Natural killer cell (primary cell): Measurements from ENCODE around the gene SMARCA2. TPM values are rescaled to one million over a fixed set of nuclear protein-coding genes. Genes with fewer than 3 reads are reported as not detected.

ENCODE experiments used
- ATAC-seq, 3 donors: fragments of 150-1000 bp in 2 of 3; fragments of 200-7000 bp in 1 of 3; cut with Tn5 transposase; 1 replicate in 1 of 3; 2 replicates in 2 of 3; pipeline ENCODE4 v1.10.0; 2021; ENCODE audit warnings: mild to moderate bottlenecking in 2 of 3, moderate library complexity in 2 of 3
- DNase-seq, 2 donors: peaks; one replicate each; pipeline versions ENCODE4 v3.0.0 to v3.0.0-alpha.2; 2013 to 2021; ENCODE audit warnings: mixed read lengths in 1 of 2
- H3K27ac ChIP-seq: one replicate; pipeline ENCODE4 v1.5.1; 2013; ENCODE audit warnings: mild to moderate bottlenecking, low read length
- H3K27me3 ChIP-seq: one replicate; pipeline ENCODE4 v1.6.1; 2013; ENCODE audit warnings: low read length; ENCODE audit not compliant: control insufficient read depth, insufficient read depth
- H3K36me3 ChIP-seq: one replicate; pipeline ENCODE4 v1.6.1; 2013; ENCODE audit warnings: low read length; ENCODE audit not compliant: control insufficient read depth, insufficient read depth
- H3K4me1 ChIP-seq: one replicate; pipeline ENCODE4 v1.6.1; 2013; ENCODE audit warnings: low read length; ENCODE audit not compliant: control insufficient read depth, insufficient read depth
- H3K4me3 ChIP-seq: one replicate; pipeline ENCODE4 v1.5.1; 2013; ENCODE audit warnings: low read length
- H3K9me3 ChIP-seq: one replicate; pipeline ENCODE4 v1.6.1; 2013; ENCODE audit warnings: low read length; ENCODE audit not compliant: control insufficient read depth, insufficient read depth
- H3K27ac Mint-ChIP-seq, 2 donors: one replicate each; pipeline ENCODE4 v1.8.0; 2022; ENCODE audit warnings: mild to moderate bottlenecking in 2 of 2, mixed read lengths in 2 of 2, moderate library complexity in 1 of 2
- H3K27me3 Mint-ChIP-seq, 2 donors: one replicate each; pipeline ENCODE4 v1.8.0; 2022; ENCODE audit warnings: low read depth in 2 of 2, mixed read lengths in 2 of 2
- H3K36me3 Mint-ChIP-seq: one replicate; pipeline ENCODE4 v1.8.0; 2022; ENCODE audit warnings: mixed read lengths
- H3K4me1 Mint-ChIP-seq, 2 donors: one replicate each; pipeline ENCODE4 v1.8.0; 2022; ENCODE audit warnings: mixed read lengths in 2 of 2
- H3K4me3 Mint-ChIP-seq: one replicate; pipeline ENCODE4 v1.8.0; 2022; ENCODE audit warnings: mild to moderate bottlenecking, moderate library complexity, mixed read lengths
- H3K9me3 Mint-ChIP-seq, 2 donors: one replicate each; pipeline ENCODE4 v1.8.0; 2022; ENCODE audit warnings: mixed read lengths in 2 of 2
- WGBS: methylation state at CpG from one replicate; pipeline ENCODE4 v1.1.7; 2013; ENCODE audit warnings: missing lambda C conversion rate; ENCODE audit not compliant: insufficient coverage; 5-methylcytosine and 5-hydroxymethylcytosine counted together
- intact Hi-C: fragments of 100-400 bp; cut with micrococcal nuclease; formaldehyde crosslinking; loops from one replicate; pipeline ENCODE4 v1.14.2; 2022
- total RNA-seq, 4 donors: library from RNA; stranded (reverse); fragments of 120-200 nt in 1 of 4; gene quantifications; one replicate each; pipeline versions ENCODE4 v1.2.3 to v1.2.4, GENCODE V29; 2013 to 2022
- TF ChIP-seq, protein P1 (sequence below): fragments of 200-600 bp; IDR thresholded peaks from one replicate; pipeline ENCODE4 v1.8.0; 2022; ENCODE audit warnings: antibody characterized with exemption

The SMARCA2 gene
- total RNA-seq, 3 donors from 2014 or later (not counting 1 experiment from before 2014, with no cell fraction given): 303 to 324 (median 308) TPM

DNA sequence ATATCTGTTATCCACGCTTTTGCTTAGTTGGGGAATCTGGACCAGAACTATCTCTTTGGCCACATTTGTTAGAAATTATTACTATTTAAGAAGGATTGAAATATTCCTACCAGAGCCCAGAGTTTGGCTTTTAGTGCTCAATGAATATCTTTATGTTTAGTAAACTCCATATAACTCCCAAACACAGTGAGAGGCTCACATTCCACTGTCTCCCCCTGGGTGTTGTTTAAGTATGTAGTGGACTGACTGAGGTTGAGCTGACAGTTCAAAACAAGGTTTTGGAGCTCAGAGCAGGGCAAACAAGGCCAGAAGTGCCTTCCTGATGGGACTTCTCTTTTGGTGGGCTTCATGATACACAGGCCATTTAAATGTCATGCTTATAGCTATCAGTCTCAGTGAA, 216.0 kb downstream of the SMARCA2 start:
- TF ChIP-seq, protein P1, sequence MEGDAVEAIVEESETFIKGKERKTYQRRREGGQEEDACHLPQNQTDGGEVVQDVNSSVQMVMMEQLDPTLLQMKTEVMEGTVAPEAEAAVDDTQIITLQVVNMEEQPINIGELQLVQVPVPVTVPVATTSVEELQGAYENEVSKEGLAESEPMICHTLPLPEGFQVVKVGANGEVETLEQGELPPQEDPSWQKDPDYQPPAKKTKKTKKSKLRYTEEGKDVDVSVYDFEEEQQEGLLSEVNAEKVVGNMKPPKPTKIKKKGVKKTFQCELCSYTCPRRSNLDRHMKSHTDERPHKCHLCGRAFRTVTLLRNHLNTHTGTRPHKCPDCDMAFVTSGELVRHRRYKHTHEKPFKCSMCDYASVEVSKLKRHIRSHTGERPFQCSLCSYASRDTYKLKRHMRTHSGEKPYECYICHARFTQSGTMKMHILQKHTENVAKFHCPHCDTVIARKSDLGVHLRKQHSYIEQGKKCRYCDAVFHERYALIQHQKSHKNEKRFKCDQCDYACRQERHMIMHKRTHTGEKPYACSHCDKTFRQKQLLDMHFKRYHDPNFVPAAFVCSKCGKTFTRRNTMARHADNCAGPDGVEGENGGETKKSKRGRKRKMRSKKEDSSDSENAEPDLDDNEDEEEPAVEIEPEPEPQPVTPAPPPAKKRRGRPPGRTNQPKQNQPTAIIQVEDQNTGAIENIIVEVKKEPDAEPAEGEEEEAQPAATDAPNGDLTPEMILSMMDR: no peak
- WGBS: 100% methylated on average over 1 of the region's 1 CpG
- Mint-ChIP-seq H3K9me3 (no peaks in the 10 kb centered on the region), H3K27me3 (peaks cover 0 to 3% of the 10 kb centered on the region in 2 donors), H3K4me3 (no peak overlapping the region), H3K36me3 (no peaks in the 10 kb centered on the region), H3K27ac (no peak overlapping the region), H3K4me1 (peaks cover 5 to 15% of the 10 kb centered on the region in 2 donors)
- Histone ChIP-seq H3K4me1 (peaks cover 5% of the 10 kb centered on the region), H3K4me3 (no peak overlapping the region), H3K27me3 (no peaks in the 10 kb centered on the region), H3K36me3 (no peaks in the 10 kb centered on the region), H3K27ac (no peak overlapping the region), H3K9me3 (no peaks in the 10 kb centered on the region)
- intact Hi-C loops: no loop called here
- ATAC-seq: no peak
- DNase-seq: no peak

DNA sequence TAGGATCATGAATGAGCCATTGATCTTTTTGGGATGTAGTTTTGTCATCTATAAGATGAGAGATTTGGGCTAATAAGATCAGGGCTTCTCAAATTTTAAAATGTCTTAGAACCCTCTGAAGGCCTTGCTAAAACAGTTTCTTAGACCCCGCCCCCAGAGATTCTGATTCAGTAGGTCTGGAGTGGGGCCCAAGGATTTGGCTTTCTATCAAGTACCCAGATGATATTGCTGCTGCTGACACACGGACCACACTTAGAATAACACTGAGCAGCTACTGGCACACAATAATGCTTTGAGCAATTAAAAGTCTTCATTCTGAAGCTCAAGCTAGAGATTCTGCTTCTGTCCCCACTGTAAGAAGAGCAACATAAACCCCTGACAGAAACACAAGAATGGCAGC, 216.7 kb downstream of the SMARCA2 start:
- intact Hi-C loops: no loop called here
- Histone ChIP-seq H3K4me1 (peaks cover 5% of the 10 kb centered on the region), H3K36me3 (no peaks in the 10 kb centered on the region), H3K27ac (no peak overlapping the region), H3K27me3 (no peaks in the 10 kb centered on the region), H3K9me3 (no peaks in the 10 kb centered on the region), H3K4me3 (no peak overlapping the region)
- no peak for ATAC-seq
- Mint-ChIP-seq H3K36me3 (no peaks in the 10 kb centered on the region), H3K27me3 (peaks cover 0 to 3% of the 10 kb centered on the region in 2 donors), H3K9me3 (no peaks in the 10 kb centered on the region), H3K4me3 (no peak overlapping the region), H3K4me1 (peaks cover 5 to 15% of the 10 kb centered on the region in 2 donors), H3K27ac (no peak overlapping the region)
- no peak for DNase-seq
- TF ChIP-seq, protein P1: no peak
- WGBS: 100% methylated on average over 2 of the region's 2 CpGs

DNA sequence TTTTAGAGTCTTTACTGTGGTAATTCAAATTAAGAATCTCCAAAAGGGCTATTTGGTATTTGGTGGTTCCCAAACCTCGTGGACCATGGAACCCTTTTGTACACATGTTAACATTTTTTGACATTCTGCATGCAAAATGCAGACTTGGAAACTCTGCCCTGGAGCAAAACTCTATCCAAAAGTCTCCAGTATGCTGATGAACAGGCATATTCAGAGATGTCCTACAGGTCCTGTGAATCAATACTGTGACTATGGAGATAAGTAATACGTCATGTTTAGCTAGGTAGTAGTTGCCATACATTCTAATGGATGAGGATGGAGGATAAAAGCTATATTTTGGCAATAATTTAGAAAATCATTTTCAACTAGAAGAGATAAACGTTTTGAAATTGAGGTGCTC, 218.1 kb downstream of the SMARCA2 start:
- no peak overlapping the region for H3K27ac Mint-ChIP-seq
- peaks cover 0 to 3% of the 10 kb centered on the region in 2 donors for H3K27me3 Mint-ChIP-seq
- intact Hi-C loops: no loop called here
- no peaks in the 10 kb centered on the region for H3K36me3 ChIP-seq
- ATAC-seq (no peak), DNase-seq (no peak)
- no peaks in the 10 kb centered on the region for H3K9me3 Mint-ChIP-seq
- no peaks in the 10 kb centered on the region for H3K36me3 Mint-ChIP-seq
- no peak overlapping the region for H3K4me3 Mint-ChIP-seq
- no peaks in the 10 kb centered on the region for H3K27me3 ChIP-seq
- 76% methylated on average over 3 of the region's 3 CpGs for WGBS
- TF ChIP-seq, protein P1: no peak
- H3K4me3 ChIP-seq: no peak overlapping the region
- H3K9me3 ChIP-seq: no peaks in the 10 kb centered on the region
- H3K4me1 ChIP-seq: peaks cover 5% of the 10 kb centered on the region
- H3K4me1 Mint-ChIP-seq: peaks cover 5 to 12% of the 10 kb centered on the region in 2 donors
- no peak overlapping the region for H3K27ac ChIP-seq

DNA sequence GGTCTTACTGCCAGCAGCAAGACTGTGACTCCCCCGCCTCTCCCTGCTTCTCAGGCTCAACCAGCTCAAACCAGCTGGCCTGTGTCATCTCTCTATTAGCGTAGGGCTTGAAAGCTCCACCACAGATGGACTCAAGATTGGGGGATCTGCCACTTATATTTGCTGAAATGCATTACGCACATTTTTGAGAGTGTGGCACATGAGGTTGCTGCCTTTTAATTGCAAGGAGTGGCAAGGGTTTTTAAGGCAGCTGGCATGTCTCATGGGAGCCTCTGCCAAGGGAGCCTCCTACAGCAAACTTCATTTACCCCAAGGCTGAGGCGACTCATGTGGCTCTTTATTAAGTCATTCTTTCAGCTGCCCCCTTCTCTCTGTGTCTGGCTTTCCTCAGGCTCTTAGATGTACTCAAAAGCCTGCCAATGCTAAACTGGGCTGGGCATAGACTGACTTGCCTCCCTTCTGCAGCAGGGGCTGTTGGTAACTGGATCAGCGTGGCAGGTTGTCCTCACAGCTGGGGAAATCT, 219.3 kb downstream of the SMARCA2 start:
- H3K36me3 Mint-ChIP-seq: no peaks in the 10 kb centered on the region
- H3K4me3 Mint-ChIP-seq: no peak overlapping the region
- TF ChIP-seq, protein P1: no peak
- Histone ChIP-seq H3K27me3 (no peaks in the 10 kb centered on the region), H3K4me3 (no peak overlapping the region), H3K9me3 (no peaks in the 10 kb centered on the region), H3K27ac (no peak overlapping the region), H3K4me1 (no peaks in the 10 kb centered on the region), H3K36me3 (no peaks in the 10 kb centered on the region)
- no peak for DNase-seq
- peaks cover 0 to 3% of the 10 kb centered on the region in 2 donors for H3K27me3 Mint-ChIP-seq
- WGBS: 74% methylated on average over 5 of the region's 5 CpGs
- ATAC-seq: no peak
- peaks cover under 1% of the 10 kb centered on the region in 2 donors for H3K4me1 Mint-ChIP-seq
- intact Hi-C loops: no loop called here
- H3K27ac Mint-ChIP-seq: no peak overlapping the region
- no peaks in the 10 kb centered on the region for H3K9me3 Mint-ChIP-seq
